Adrenal gland (tissue), 12 donors: Measurements from ENCODE around the gene FAM78A. TPM values are rescaled to one million over a fixed set of nuclear protein-coding genes. Genes with fewer than 3 reads are reported as not detected.

Experiments used
- DNase-seq, 7 donors: peaks; one replicate each; pipeline ENCODE4 v3.0.0-alpha.2; 2019 to 2020
- H3K27ac ChIP-seq, 5 donors: fragments of 200-600 bp; sonication (generic) in 4 of 5; 1 replicate in 3 of 5; 2 replicates in 2 of 5; pipeline versions ENCODE4 v1.5.1 to v1.8.0; 2016 to 2020; ENCODE audit warnings: mild to moderate bottlenecking in 1 of 5
- H3K27me3 ChIP-seq: fragments of 200-600 bp; 2 replicates; pipeline ENCODE4 v1.8.0; 2021
- H3K36me3 ChIP-seq, 2 donors: fragments of 200-600 bp; replicated peaks in 1 of 2; 1 replicate in 1 of 2; 2 replicates in 1 of 2; pipeline versions ENCODE4 v1.5.1 to v1.8.0; 2018 to 2022
- H3K4me1 ChIP-seq, 2 donors: fragments of 200-600 bp; replicated peaks in 1 of 2; 1 replicate in 1 of 2; 2 replicates in 1 of 2; pipeline versions ENCODE4 v1.5.1 to v1.8.0; 2018 to 2021
- H3K4me3 ChIP-seq, 4 donors: fragments of 200-600 bp; sonication (generic) in 3 of 4; one replicate each; pipeline ENCODE4 v1.5.1; 2016 to 2018
- H3K9me3 ChIP-seq, 3 donors: fragments of 200-600 bp; sonication (generic) in 1 of 3; replicated peaks in 1 of 3; 1 replicate in 2 of 3; 2 replicates in 1 of 3; pipeline versions ENCODE4 v1.5.1 to v1.8.0; 2016 to 2021
- CTCF ChIP-seq, 6 experiments: fragments of 450-650 bp in 4 of 6; fragments of 200-600 bp in 2 of 6; sonication (generic) in 1 of 6; IDR thresholded peaks; 1 replicate in 5 of 6; 2 replicates in 1 of 6; pipeline versions ENCODE4 v1.5.1 to v1.8.0; 2016 to 2021; ENCODE audit warnings: antibody characterized with exemption in 6 of 6, mild to moderate bottlenecking in 2 of 6, moderate library complexity in 1 of 6
- POLR2A ChIP-seq, 2 donors: fragments of 450-650 bp; IDR thresholded peaks; one replicate each; pipeline ENCODE4 v1.6.1; 2017; ENCODE audit warnings: antibody characterized with exemption in 2 of 2, mild to moderate bottlenecking in 2 of 2, moderate library complexity in 1 of 2
- WGBS, 4 donors: extraction: QIAGEN DNeasy Blood & Tissue Kit in 2 of 4; methylation state at CpG; one replicate each; pipeline versions ENCODE4 v1.1.5 to v1.1.7; 2013 to 2017; 5-methylcytosine and 5-hydroxymethylcytosine counted together
- intact Hi-C, 2 donors: fragments of 100-400 bp; cut with DNase I; formaldehyde crosslinking; loops; one replicate each; pipeline versions ENCODE4 v1.14.1 to v1.15.0; 2022 to 2023
- polyA plus RNA-seq, 3 donors: library from polyadenylated mRNA; stranded (reverse); fragments of 200-250 nt in 2 of 3; fragments of 350-450 nt in 1 of 3; fragmentation: Illumina TruSeq in 1 of 3; extraction: RNeasy Lipid Tissue Mini Kit (QIAGEN cat#74804) in 1 of 3; gene quantifications; one replicate each; pipeline ENCODE4 v1.2.3, GENCODE V29; 2013 to 2014
- total RNA-seq, 9 donors: library from RNA; depleted of rRNA in 4 of 9; stranded (reverse); fragments of >200 nt in 4 of 9; fragments of 120-200 nt in 1 of 9; fragmentation: NEBNext Ultra II Directional in 1 of 9; extraction: Animal tissue kit (Norgen Biotek cat#: 25700) in 1 of 9; gene quantifications; one replicate each; pipeline versions ENCODE4 v1.1.0 to v1.2.4, GENCODE V29; 2013 to 2023
- donor health status: healthy with polysubstance abuse.
- donor health status: Bipolar disorder and iron deficiency.
- donor health status: DM: yes; HTN: yes; CAD: no.
- donor health status: DM: no; HTN: no; CAD: no.
- donor health status: DM: no; HTN: no; CAD: no.
- donor health status: DM: yes; HTN: yes; CAD: no.

Gene FAM78A
- total and polyA plus RNA-seq, 12 donors = 1.1 to 11.7 (median 6.5) TPM

- intact Hi-C loops = no loop called here
- H3K27me3 ChIP-seq = no peaks in the 10 kb centered on the region
- peaks cover 0 to 9% of the 10 kb centered on the region in 2 donors for H3K4me1 ChIP-seq
- WGBS, 4 donors = 82 to 93% (median 85%) methylated on average over 13 to 25 of the region's 25 CpGs
- DNase-seq = no peak
- no peak for TF ChIP-seq POLR2A (IDR thresholded peaks at IDR 0.05)
- no peak for TF ChIP-seq CTCF (IDR thresholded peaks at IDR 0.05)
- H3K27ac ChIP-seq = no peak overlapping the region
- H3K9me3 ChIP-seq = no peaks in the 10 kb centered on the region
- no peak overlapping the region for H3K4me3 ChIP-seq
- peaks cover 0 to 11% of the 10 kb centered on the region in 2 donors for H3K36me3 ChIP-seq
These were observed 17.4 kb downstream of the FAM78A start for GRCh38 chr9:131258698-131259431.

GRCh38 chr9:131258186-131258585, 18.1 kb downstream of the FAM78A start:
- DNase-seq = no peak
- Histone ChIP-seq H3K4me1 (peaks cover 0 to 9% of the 10 kb centered on the region in 2 donors), H3K27ac (no peak overlapping the region), H3K9me3 (no peaks in the 10 kb centered on the region), H3K36me3 (peaks cover 0 to 11% of the 10 kb centered on the region in 2 donors), H3K27me3 (no peaks in the 10 kb centered on the region), H3K4me3 (no peak overlapping the region)
- 66 to 73% (median 72%) methylated on average over 14 to 15 of the region's 15 CpGs for WGBS, 4 donors
- intact Hi-C loops = no loop called here
- no peak for TF ChIP-seq POLR2A (IDR thresholded peaks at IDR 0.05)
- TF ChIP-seq CTCF (IDR thresholded peaks at IDR 0.05) = no peak

- Histone ChIP-seq H3K36me3 (peaks cover 0 to 11% of the 10 kb centered on the region in 2 donors), H3K4me1 (peaks cover 0 to 9% of the 10 kb centered on the region in 2 donors), H3K27me3 (no peaks in the 10 kb centered on the region), H3K9me3 (no peaks in the 10 kb centered on the region), H3K4me3 (no peak overlapping the region), H3K27ac (peak overlapping the region in 2 of 5 donors; percentile 60 to 93)
- intact Hi-C loops = no loop called here
- WGBS, 4 donors = 86 to 87% (median 87%) methylated on average over 12 to 15 of the region's 15 CpGs
- DNase-seq = no peak
- no peak for TF ChIP-seq POLR2A (IDR thresholded peaks at IDR 0.05)
- no peak for TF ChIP-seq CTCF (IDR thresholded peaks at IDR 0.05)
These were observed 18.9 kb downstream of the FAM78A start for GRCh38 chr9:131257266-131258025.

GRCh38 chr9:131255676-131256197, 20.6 kb downstream of the FAM78A start:
- no peak overlapping the region for H3K4me3 ChIP-seq
- no peaks in the 10 kb centered on the region for H3K9me3 ChIP-seq
- H3K27ac ChIP-seq = peak overlapping the region; percentile 13 to 93 (median 58)
- no peak for DNase-seq
- TF ChIP-seq POLR2A (IDR thresholded peaks at IDR 0.05) (no peak), CTCF (IDR thresholded peaks at IDR 0.05) (no peak)
- H3K36me3 ChIP-seq = peaks cover 0 to 8% of the 10 kb centered on the region in 2 donors
- H3K27me3 ChIP-seq = no peaks in the 10 kb centered on the region
- peaks cover 0 to 9% of the 10 kb centered on the region in 2 donors for H3K4me1 ChIP-seq
- intact Hi-C loops = no loop called here
- 62 to 81% (median 76%) methylated on average over 5 to 8 of the region's 8 CpGs for WGBS, 4 donors
